Islet precursor cell (in vitro differentiated cells): ENCODE data around the gene PNMT.

Experiments
- DNase-seq: peaks from one replicate; pipeline ENCODE4 v3.0.0-alpha.2; 2018

The PNMT gene

GRCh38 chr17:39715375-39716072, 47.3 kb downstream of the PNMT start:
- DNase-seq = no peak

- DNase-seq = no peak
Observed at GRCh38 chr17:39716073-39716818, 48.0 kb downstream of the PNMT start.

GRCh38 chr17:39716879-39717536, 48.8 kb downstream of the PNMT start:
- no peak for DNase-seq

- no peak for DNase-seq
Observed at GRCh38 chr17:39717660-39718059, 49.4 kb downstream of the PNMT start.

- no peak for DNase-seq
Observed at GRCh38 chr17:39719563-39720355, 51.5 kb downstream of the PNMT start.
